OCI-LY7 (cell line): Measurements from ENCODE around the gene GNA15. TPM values are rescaled to one million over a fixed set of nuclear protein-coding genes. Genes with fewer than 3 reads are reported as not detected.

Experiments used
- BruUV-seq: library from RNA; stranded (reverse); fragments of 400-500 nt; replicated peaks from 2 replicates; lab custom pipeline; 2021; lab: Mats Ljungman, UMichigan
- CTCF ChIA-PET: fragments of 300-600 bp; sonication (Branson Sonifier 250); formaldehyde crosslinking; loops from one replicate; lab custom pipeline; 2022; ENCODE audit warnings: antibody characterized with exemption; ENCODE audit not compliant: unreplicated experiment; lab: Charles Lee
- POLR2A ChIA-PET: fragments of 300-600 bp; sonication (Branson Sonifier 250); formaldehyde crosslinking; loops from one replicate; lab custom pipeline; 2022; ENCODE audit warnings: antibody characterized with exemption; lab: Charles Lee
- DNase-seq: peaks from one replicate; pipeline ENCODE4 v3.0.0-alpha.2; 2015; ENCODE audit warnings: low spot score
- H2AFZ ChIP-seq: fragments of 200-600 bp; sonication (generic), shearing (Covaris generic); 2 replicates; pipeline ENCODE4 v1.6.1; 2014; ENCODE audit warnings: mild to moderate bottlenecking, antibody characterized with exemption, low read length, moderate library complexity
- H3K27ac ChIP-seq: fragments of 200-600 bp; sonication (generic); 2 replicates; pipeline ENCODE4 v1.5.1; 2014; ENCODE audit warnings: mixed run types, low read depth, mild to moderate bottlenecking, moderate library complexity, low read length, inconsistent platforms; ENCODE audit not compliant: poor library complexity, severe bottlenecking
- H3K36me3 ChIP-seq: fragments of 200-600 bp; sonication (generic); 2 replicates; pipeline ENCODE4 v1.6.1; 2014; ENCODE audit warnings: mild to moderate bottlenecking, antibody characterized with exemption, low read length, moderate library complexity, mixed read lengths; ENCODE audit not compliant: insufficient read depth
- H3K4me1 ChIP-seq: fragments of 200-600 bp; sonication (generic); 2 replicates; pipeline ENCODE4 v1.5.1; 2014; ENCODE audit warnings: mild to moderate bottlenecking, low read length; ENCODE audit not compliant: insufficient read depth, poor library complexity, severe bottlenecking
- H3K4me2 ChIP-seq: fragments of 200-600 bp; sonication (generic); 2 replicates; pipeline ENCODE4 v1.6.1; 2014; ENCODE audit warnings: mild to moderate bottlenecking, low read length
- H3K4me3 ChIP-seq: fragments of 200-600 bp; sonication (generic); 2 replicates; pipeline ENCODE4 v1.5.1; 2014; ENCODE audit warnings: mild to moderate bottlenecking, low read depth, low read length; ENCODE audit not compliant: poor library complexity, severe bottlenecking
- H3K79me2 ChIP-seq: fragments of 200-600 bp; sonication (generic); 2 replicates; pipeline ENCODE4 v1.6.1; 2016; ENCODE audit warnings: low read depth, mild to moderate bottlenecking, low read length, moderate library complexity, mixed read lengths; ENCODE audit not compliant: insufficient read depth
- H3K9me2 ChIP-seq: fragments of 200-600 bp; sonication (generic); 2 replicates; pipeline ENCODE4 v1.6.1; 2016; ENCODE audit warnings: mild to moderate bottlenecking, low read length, mixed read lengths; ENCODE audit not compliant: insufficient read depth
- H3K9me3 ChIP-seq: fragments of 200-600 bp; sonication (generic); 2 replicates; pipeline ENCODE4 v1.6.1; 2014; ENCODE audit warnings: mild to moderate bottlenecking, mixed run types, low read length, mixed read lengths
- H4K20me1 ChIP-seq: fragments of 200-600 bp; sonication (generic); 2 replicates; pipeline ENCODE4 v1.6.1; 2014; ENCODE audit warnings: mild to moderate bottlenecking, antibody characterized with exemption, low read length, moderate library complexity, mixed read lengths; ENCODE audit not compliant: insufficient read depth
- CTCF ChIP-seq: fragments of 200-600 bp; sonication (generic); conservative IDR thresholded peaks from 2 replicates; pipeline ENCODE4 v1.5.1; 2014; ENCODE audit warnings: mild to moderate bottlenecking, antibody characterized with exemption, low read length, moderate library complexity, mixed read lengths
- EZH2phosphoT487 ChIP-seq: fragments of 200-600 bp; sonication (generic); IDR thresholded peaks from 2 replicates; pipeline ENCODE4 v1.6.1; 2018; ENCODE audit warnings: low read depth, borderline replicate concordance, mild to moderate bottlenecking, mixed run types, antibody characterized with exemption, low read length, moderate library complexity, mixed read lengths
- intact Hi-C: fragments of 100-400 bp; cut with micrococcal nuclease; formaldehyde crosslinking; loops from one replicate; pipeline ENCODE4 v1.10.0; 2022; ENCODE audit not compliant: unreplicated experiment
- total RNA-seq, 2 experiments: library from RNA; depleted of rRNA in 1 of 2; stranded (reverse); fragments of >200 nt in 1 of 2; shearing (Covaris generic) in 1 of 2; gene quantifications; 2 replicates each; pipeline ENCODE4 v1.2.3, GENCODE V29; 2014 to 2022

Gene GNA15
- total RNA-seq, 2 experiments from 2014 or later = not detected

GRCh38 chr19:3109491-3109890, 26.3 kb upstream of the GNA15 start:
- TF ChIP-seq EZH2phosphoT487 = no peak
- no peak overlapping the region for H3K4me3 ChIP-seq
- no peak for DNase-seq
- intact Hi-C loops = no loop called here
- H4K20me1 ChIP-seq = no peaks in the 10 kb centered on the region; the same call in 1 of the 2 replicates
- no TSS peak for BruUV-seq
- H3K9me3 ChIP-seq = no peaks in the 10 kb centered on the region
- H3K36me3 ChIP-seq = no peaks in the 10 kb centered on the region; the same call in 1 of the 2 replicates
- H3K4me2 ChIP-seq = no peak overlapping the region
- POLR2A ChIA-PET = no interaction called here
- H3K79me2 ChIP-seq = no peaks in the 10 kb centered on the region
- H3K27ac ChIP-seq = no peak overlapping the region
- no peaks in the 10 kb centered on the region for H3K9me2 ChIP-seq
- CTCF ChIA-PET = no interaction called here
- peaks cover 7% of the 10 kb centered on the region for H3K4me1 ChIP-seq
- H2AFZ ChIP-seq = no peak overlapping the region

DNA sequence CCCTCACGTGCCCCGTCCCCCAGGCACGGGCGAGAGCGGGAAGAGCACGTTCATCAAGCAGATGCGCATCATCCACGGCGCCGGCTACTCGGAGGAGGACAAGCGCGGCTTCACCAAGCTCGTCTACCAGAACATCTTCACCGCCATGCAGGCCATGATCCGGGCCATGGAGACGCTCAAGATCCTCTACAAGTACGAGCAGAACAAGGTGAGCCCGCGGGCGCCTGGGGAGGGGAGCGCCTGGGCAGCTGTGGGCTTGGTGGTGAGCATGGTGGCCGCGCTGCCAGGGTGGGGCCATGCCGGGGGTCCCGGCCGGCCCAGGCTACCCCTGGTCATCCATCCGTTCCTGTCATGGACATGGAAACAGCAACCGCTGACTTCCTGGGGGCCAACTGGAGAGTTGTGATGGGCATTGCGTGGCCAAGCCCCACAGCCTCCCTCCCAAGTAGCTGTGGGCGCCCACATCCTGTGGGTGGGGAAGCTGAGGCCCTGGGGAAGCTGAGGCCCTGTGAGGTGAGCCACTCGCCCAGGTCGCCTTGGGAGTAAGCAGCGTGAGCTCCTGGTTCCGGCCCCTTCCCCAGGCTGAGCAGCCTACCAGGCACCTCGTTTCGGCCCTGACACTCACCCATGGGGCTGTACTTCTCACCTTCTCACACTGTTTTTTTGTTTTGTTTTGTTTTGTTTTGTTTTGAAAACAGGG, 25.6 kb upstream of the GNA15 start:
- no peaks in the 10 kb centered on the region; the same call in 1 of the 2 replicates for H4K20me1 ChIP-seq
- no peak overlapping the region for H3K4me2 ChIP-seq
- no peaks in the 10 kb centered on the region; the same call in 1 of the 2 replicates for H3K36me3 ChIP-seq
- intact Hi-C loops = no loop called here
- H3K79me2 ChIP-seq = no peaks in the 10 kb centered on the region
- no TSS peak for BruUV-seq
- no peak for TF ChIP-seq EZH2phosphoT487
- no peak for TF ChIP-seq CTCF
- no peak for DNase-seq
- CTCF ChIA-PET = no interaction called here
- POLR2A ChIA-PET = no interaction called here
- no peak overlapping the region for H3K27ac ChIP-seq
- H3K4me3 ChIP-seq = no peak overlapping the region
- H3K4me1 ChIP-seq = peaks cover 7% of the 10 kb centered on the region
- no peaks in the 10 kb centered on the region for H3K9me2 ChIP-seq
- H3K9me3 ChIP-seq = no peaks in the 10 kb centered on the region
- H2AFZ ChIP-seq = no peak overlapping the region

DNA sequence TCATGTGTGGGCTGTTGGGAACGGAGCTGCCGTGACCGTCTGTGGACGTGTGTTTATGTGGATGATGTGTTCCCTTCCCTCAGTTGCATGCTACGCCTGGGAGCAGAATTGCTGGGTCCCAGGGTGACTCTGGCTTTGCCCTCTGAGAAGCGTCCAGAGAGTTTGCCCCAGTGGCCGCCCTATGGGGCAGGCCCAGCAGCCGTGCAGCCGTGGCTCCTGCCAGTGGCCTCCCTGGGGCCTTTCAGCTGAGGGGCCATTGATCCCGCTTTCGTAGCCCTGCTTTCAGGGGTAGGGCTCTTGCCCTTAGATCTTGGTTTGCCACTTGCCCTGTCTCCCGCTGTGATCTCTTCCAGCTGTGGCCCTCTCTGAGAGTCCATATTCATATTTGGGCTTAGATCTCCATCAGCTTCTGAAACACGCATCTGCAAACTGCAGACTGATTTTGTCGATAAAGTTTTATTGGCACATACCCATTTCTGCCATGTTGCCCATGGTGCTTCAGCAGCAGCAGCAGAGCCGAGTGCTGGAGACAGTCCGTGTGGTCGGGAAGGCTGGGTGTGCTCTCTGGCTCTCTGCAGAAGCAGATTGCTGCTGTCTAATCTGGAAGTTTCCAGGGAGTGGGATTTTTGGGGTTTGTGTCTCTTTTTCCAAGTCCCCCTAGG, 24.1 kb upstream of the GNA15 start:
- intact Hi-C loops = no loop called here
- no peaks in the 10 kb centered on the region for H3K9me3 ChIP-seq
- POLR2A ChIA-PET = no interaction called here
- no TSS peak for BruUV-seq
- H3K4me1 ChIP-seq = peaks cover 7% of the 10 kb centered on the region
- no peaks in the 10 kb centered on the region; the same call in 1 of the 2 replicates for H4K20me1 ChIP-seq
- H3K79me2 ChIP-seq = no peaks in the 10 kb centered on the region
- no peak overlapping the region for H3K27ac ChIP-seq
- no peaks in the 10 kb centered on the region; the same call in 1 of the 2 replicates for H3K36me3 ChIP-seq
- no peak for DNase-seq
- H3K9me2 ChIP-seq = no peaks in the 10 kb centered on the region
- no peak overlapping the region for H2AFZ ChIP-seq
- H3K4me2 ChIP-seq = no peak overlapping the region
- CTCF ChIA-PET = no interaction called here
- H3K4me3 ChIP-seq = no peak overlapping the region
- TF ChIP-seq EZH2phosphoT487 (no peak), CTCF (no peak)
